Right atrium auricular region (tissue), 2 donors: ENCODE measurements around the gene SSUH2. TPM values are rescaled to one million over a fixed set of nuclear protein-coding genes. Genes with fewer than 3 reads are reported as not detected.
"Not testable (repeated sequence)": the region's sequence is repeated elsewhere in the genome, so short reads cannot be mapped to it uniquely, and the experiment has no call there.

Experiments
- DNase-seq: peaks from one replicate; pipeline ENCODE4 v3.0.0-alpha.2; 2019; ENCODE audit warnings: low spot score
- H3K27ac ChIP-seq, 2 donors: fragments of 200-600 bp; sonication (generic); 1 replicate in 1 of 2; 2 replicates in 1 of 2; pipeline ENCODE4 v1.5.1; 2016 to 2019
- H3K27me3 ChIP-seq, 2 donors: fragments of 200-600 bp; sonication (generic); one replicate each; pipeline versions ENCODE4 v1.5.1 to v1.6.0; 2017 to 2019
- H3K36me3 ChIP-seq: fragments of 200-600 bp; sonication (generic); one replicate; pipeline ENCODE4 v1.5.1; 2016
- H3K4me1 ChIP-seq, 2 donors: fragments of 200-600 bp; sonication (generic); one replicate each; pipeline versions ENCODE4 v1.5.1 to v1.6.0; 2017 to 2019
- H3K4me3 ChIP-seq, 2 donors: fragments of 200-600 bp; sonication (generic); 1 replicate in 1 of 2; 2 replicates in 1 of 2; pipeline ENCODE4 v1.5.1; 2017 to 2019; ENCODE audit warnings: mild to moderate bottlenecking in 1 of 2, moderate library complexity in 1 of 2
- H3K9me3 ChIP-seq, 2 donors: fragments of 200-600 bp; sonication (generic); one replicate each; pipeline ENCODE4 v1.5.1; 2019
- total RNA-seq, 2 donors: library from RNA; depleted of rRNA; stranded (reverse); fragments of >200 nt; gene quantifications; one replicate each; pipeline ENCODE4 v1.1.0, GENCODE V29; 2016
- TF ChIP-seq, protein P1 (sequence below), 2 donors: fragments of 200-600 bp; sonication (generic); IDR thresholded peaks; one replicate each; pipeline ENCODE4 v1.5.1; 2019; ENCODE audit warnings: antibody characterized with exemption in 2 of 2

SSUH2 gene
- total RNA-seq, 2 donors from 2014 or later: 0.59 to 0.82 TPM

DNA sequence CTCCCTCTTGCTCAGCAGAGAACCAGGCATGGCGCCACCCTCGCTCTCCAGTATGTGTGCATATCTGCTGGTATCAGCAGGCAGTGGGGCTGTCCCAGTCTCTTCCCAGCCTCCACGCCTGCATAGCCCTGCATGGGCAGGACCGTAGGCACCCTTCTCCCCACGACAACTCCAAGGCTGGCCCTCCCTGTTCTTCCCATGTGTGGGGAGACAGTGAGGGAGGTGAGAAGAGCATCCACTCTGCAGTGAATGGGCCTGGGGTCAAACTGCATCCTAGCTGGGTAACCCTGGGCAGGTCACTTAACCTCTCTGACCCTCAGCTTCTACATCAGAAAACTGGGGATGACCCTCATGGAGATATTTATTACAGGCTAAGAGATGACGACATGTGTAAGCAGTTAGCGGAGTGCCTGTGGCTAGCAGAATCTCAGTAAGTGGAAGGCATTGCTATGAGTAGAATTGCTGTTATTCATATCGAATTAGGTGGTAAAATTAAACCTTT is 13.3 kb upstream of the SSUH2 start:
- peak overlapping the region; percentile 78 to 82 for H3K27ac ChIP-seq
- H3K36me3 ChIP-seq: no peaks in the 10 kb centered on the region
- TF ChIP-seq, protein P1, sequence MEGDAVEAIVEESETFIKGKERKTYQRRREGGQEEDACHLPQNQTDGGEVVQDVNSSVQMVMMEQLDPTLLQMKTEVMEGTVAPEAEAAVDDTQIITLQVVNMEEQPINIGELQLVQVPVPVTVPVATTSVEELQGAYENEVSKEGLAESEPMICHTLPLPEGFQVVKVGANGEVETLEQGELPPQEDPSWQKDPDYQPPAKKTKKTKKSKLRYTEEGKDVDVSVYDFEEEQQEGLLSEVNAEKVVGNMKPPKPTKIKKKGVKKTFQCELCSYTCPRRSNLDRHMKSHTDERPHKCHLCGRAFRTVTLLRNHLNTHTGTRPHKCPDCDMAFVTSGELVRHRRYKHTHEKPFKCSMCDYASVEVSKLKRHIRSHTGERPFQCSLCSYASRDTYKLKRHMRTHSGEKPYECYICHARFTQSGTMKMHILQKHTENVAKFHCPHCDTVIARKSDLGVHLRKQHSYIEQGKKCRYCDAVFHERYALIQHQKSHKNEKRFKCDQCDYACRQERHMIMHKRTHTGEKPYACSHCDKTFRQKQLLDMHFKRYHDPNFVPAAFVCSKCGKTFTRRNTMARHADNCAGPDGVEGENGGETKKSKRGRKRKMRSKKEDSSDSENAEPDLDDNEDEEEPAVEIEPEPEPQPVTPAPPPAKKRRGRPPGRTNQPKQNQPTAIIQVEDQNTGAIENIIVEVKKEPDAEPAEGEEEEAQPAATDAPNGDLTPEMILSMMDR (IDR thresholded peaks at IDR 0.05): no peak
- H3K4me1 ChIP-seq: peaks cover 0 to 36% of the 10 kb centered on the region in 2 donors
- DNase-seq: no peak
- no peaks in the 10 kb centered on the region for H3K9me3 ChIP-seq
- H3K27me3 ChIP-seq: no peaks in the 10 kb centered on the region
- H3K4me3 ChIP-seq: peak overlapping the region in 1 of 2 donors; percentile 5

DNA sequence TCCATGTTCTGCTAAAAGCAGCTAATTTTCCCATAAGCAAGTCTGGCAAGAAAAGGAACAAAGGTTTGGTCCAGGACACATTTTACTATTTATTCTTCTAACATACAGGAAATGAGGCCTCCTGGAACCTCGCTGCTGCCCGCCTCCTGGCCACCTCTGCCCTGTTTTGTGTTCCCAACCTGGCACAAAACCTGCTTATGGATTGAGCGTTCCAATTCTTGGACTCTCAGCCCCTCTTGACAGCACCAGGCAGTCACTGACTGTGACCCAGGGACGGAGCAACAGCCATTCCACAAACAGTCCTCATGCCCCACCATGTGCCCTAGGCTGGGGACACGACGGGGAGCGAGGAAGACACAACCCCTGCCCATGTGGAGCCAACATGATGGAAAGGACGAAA is 11.6 kb upstream of the SSUH2 start:
- peak overlapping the region in 1 of 2 donors; percentile 31 for H3K27ac ChIP-seq
- H3K4me3 ChIP-seq: no peak overlapping the region
- no peaks in the 10 kb centered on the region for H3K36me3 ChIP-seq
- no peaks in the 10 kb centered on the region for H3K9me3 ChIP-seq
- no peaks in the 10 kb centered on the region for H3K27me3 ChIP-seq
- TF ChIP-seq, protein P1 (IDR thresholded peaks at IDR 0.05): no peak
- no peak for DNase-seq
- peaks cover 0 to 36% of the 10 kb centered on the region in 2 donors for H3K4me1 ChIP-seq

GRCh38 chr3:8655387-8655835 is 10.8 kb upstream of the SSUH2 start:
- no peaks in the 10 kb centered on the region for H3K9me3 ChIP-seq
- TF ChIP-seq, protein P1 (IDR thresholded peaks at IDR 0.05): no peak
- H3K27me3 ChIP-seq: no peaks in the 10 kb centered on the region
- H3K36me3 ChIP-seq: no peaks in the 10 kb centered on the region
- no peak overlapping the region for H3K4me3 ChIP-seq
- no peak overlapping the region for H3K27ac ChIP-seq
- H3K4me1 ChIP-seq: peaks cover 0 to 30% of the 10 kb centered on the region in 2 donors
- no peak for DNase-seq

DNA sequence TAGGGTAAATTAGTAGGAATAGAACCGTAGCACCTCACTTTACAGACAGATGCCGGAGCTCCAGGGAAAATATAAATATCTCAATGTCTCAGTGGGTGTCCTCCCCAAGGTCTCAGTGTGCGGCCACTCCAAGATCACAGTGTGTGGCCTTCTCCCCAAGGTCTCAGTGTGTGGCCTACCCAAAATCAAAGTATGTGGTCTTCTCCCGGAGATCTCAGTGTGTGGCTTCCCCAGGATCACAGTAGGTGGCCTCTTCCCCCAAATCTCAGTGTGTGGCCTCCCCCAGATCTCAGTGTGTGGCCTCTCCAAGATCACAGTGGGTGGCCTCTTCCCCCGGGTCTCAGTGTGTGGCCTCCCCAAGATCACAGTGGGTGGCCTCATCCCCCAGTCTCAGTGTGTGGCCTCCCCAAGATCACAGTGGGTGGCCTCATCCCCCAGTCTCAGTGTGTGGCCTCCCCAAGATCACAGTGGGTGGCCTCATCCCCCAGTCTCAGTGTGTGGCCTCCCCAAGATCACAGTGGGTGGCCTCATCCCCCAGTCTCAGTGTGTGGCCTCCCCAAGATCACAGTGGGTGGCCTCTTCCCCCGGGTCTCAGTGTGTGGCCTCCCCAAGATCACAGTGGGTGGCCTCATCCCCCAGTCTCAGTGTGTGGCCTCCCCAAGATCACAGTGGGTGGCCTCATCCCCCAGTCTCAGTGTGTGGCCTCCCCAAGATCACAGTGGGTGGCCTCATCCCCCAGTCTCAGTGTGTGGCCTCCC is 10.2 kb upstream of the SSUH2 start:
- not testable (repeated sequence) for DNase-seq

GRCh38 chr3:8653800-8654408 is 9.3 kb upstream of the SSUH2 start:
- Histone ChIP-seq H3K4me3 (no peak overlapping the region), H3K36me3 (no peaks in the 10 kb centered on the region), H3K27me3 (no peaks in the 10 kb centered on the region), H3K4me1 (peaks cover 0 to 15% of the 10 kb centered on the region in 2 donors), H3K27ac (no peak overlapping the region), H3K9me3 (no peaks in the 10 kb centered on the region)
- TF ChIP-seq, protein P1 (IDR thresholded peaks at IDR 0.05): no peak
- no peak for DNase-seq

More for the DNA sequence above, 10.2 kb upstream of the SSUH2 start:
- not testable (repeated sequence) for H3K27ac ChIP-seq, H3K36me3 ChIP-seq, H3K27me3 ChIP-seq, H3K9me3 ChIP-seq, H3K4me3 ChIP-seq
- peaks cover 0 to 23% of the 10 kb centered on the region in 2 donors for H3K4me1 ChIP-seq

GRCh38 chr3:8652324-8652987 is 7.9 kb upstream of the SSUH2 start:
- H3K36me3 ChIP-seq: no peaks in the 10 kb centered on the region
- no peak for DNase-seq
- no peaks in the 10 kb centered on the region for H3K9me3 ChIP-seq
- no peak overlapping the region for H3K4me3 ChIP-seq
- H3K27me3 ChIP-seq: no peaks in the 10 kb centered on the region
- no peak overlapping the region for H3K27ac ChIP-seq
- TF ChIP-seq, protein P1 (IDR thresholded peaks at IDR 0.05): no peak
- H3K4me1 ChIP-seq: peaks cover 0 to under 1% of the 10 kb centered on the region in 2 donors
